HG03280 (cell line): ENCODE data around the gene NPR3.

ENCODE experiments used
- ATAC-seq: cut with Tn5 transposase; IDR thresholded peaks from one replicate; pipeline ENCODE4 v1.9.1; 2021; ENCODE audit warnings: mild to moderate bottlenecking, moderate library complexity; ENCODE audit not compliant: unreplicated experiment

Gene NPR3, protein sequence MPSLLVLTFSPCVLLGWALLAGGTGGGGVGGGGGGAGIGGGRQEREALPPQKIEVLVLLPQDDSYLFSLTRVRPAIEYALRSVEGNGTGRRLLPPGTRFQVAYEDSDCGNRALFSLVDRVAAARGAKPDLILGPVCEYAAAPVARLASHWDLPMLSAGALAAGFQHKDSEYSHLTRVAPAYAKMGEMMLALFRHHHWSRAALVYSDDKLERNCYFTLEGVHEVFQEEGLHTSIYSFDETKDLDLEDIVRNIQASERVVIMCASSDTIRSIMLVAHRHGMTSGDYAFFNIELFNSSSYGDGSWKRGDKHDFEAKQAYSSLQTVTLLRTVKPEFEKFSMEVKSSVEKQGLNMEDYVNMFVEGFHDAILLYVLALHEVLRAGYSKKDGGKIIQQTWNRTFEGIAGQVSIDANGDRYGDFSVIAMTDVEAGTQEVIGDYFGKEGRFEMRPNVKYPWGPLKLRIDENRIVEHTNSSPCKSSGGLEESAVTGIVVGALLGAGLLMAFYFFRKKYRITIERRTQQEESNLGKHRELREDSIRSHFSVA

DNA sequence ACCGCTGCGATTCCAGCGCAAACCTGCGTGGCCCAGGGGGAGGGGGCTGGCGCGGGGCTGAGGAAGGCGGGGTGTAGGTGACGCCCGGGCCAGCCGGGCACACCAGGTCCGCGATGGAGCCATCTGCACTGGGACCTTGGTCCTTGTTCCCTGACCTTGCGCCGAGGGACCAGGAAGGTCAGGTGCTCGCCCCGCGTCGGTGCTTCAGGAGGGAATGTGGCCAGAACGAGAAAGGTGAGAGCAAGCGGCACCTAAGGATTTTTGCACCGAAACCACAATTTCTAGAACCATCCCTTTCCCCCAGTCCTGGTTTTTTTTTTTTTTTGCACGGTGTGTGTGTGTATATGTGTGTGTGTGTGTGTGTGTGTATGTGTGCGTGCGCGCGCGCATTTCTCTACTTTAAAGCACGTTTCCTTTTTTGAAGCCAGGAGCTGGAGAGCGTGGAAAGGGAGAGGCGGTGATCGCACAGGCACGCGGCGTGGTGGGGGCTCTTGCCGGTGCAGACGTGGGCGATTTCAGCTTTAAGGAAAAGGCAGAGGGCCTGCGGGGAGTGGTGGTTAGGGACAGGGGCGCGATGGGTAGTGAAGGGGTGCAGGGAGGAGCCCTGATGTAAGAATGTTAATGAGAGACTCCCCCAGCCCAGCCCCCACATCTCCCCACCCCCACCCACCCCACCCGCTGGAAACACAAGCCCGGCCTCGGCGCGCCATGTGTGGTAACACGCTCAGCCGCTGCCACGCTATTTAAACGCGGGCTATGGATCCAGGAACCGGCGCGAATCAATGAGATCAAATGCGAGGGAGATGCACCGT lies at the start of gene NPR3:
Gene NPR3, plus strand, starts transcription at position 772 of the 812 bp plus-strand sequence. CDS start 456 bp downstream, outside the sequence.
- no peak for ATAC-seq

DNA sequence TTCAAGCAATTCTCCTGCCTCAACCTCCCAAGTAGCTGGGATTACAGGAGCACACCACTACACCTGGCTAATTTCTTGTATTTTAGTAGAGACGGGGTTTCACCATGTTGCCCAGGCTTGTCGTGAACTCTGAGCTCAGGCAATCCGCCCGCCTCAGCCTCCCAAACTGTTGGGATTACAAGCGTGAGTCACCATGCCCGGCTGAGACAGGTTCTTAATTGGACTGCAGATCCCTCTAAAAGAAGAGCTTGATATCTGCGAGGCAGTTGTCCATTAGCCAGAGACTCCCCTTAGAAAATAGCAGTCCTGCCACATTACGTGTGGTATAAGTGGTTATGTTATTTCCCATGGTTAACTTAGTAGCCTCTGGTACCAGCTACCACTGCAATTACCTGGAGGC lies 46.6 kb upstream of the NPR3 start:
- no peak for ATAC-seq

DNA sequence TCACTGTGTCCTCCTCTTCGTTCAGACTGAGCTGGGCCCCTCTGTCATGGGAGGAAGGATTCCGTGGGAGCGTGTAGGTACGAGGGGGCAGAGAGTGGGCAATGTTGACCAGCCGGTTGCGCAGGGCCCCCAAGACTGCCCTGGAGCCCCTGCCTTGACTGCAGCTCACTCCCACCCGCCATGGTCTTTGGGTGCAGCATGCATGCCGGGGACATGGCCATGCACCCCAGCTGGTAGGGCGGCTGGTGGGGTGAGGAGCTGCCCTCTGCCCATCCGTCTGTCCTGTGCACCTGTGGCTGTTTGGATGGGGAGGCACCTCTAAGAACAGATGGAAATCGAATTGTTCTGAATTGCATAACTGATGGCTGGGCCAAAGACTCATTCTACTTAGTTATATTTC lies 42.6 kb upstream of the NPR3 start:
- no peak for ATAC-seq

DNA sequence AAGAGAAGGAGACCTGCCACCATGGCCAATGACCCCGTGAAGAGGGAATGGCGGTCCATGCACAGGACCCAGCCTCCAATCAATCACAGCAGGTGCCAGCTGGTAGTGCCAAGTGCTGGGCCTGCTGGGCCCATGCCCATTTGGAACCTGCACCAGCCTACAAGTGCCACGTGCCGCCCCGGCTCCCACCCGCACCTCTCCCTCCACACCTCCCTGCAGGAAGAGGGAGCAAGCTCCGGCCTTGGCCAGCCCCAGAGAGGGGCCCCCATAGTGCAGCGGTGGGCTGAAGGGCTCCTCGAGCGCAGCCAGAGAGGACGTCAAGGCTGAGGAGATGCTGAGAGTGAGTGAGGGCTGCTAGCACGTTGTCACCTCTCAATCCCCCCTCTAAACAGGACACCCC lies 37.8 kb upstream of the NPR3 start:
- ATAC-seq: no peak

DNA sequence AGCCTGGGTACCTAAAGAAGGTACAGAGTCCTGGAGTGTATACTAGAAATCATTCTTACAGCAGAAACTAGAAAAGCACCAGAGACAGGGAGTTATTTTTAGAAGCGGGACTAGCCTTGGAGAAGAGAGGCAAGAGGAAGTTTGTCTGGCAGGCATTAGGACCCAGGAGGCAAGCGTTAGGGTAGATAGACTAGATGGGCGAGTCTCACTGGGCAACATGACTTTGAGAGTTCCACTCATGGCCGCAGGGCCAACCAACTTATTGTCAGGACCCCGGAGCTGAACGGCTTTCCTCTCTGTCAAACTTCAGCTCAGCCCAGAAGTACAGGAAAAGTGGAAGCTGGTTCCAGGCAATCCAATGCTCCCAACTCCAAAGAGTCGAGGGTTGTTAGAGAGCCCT lies 34.1 kb upstream of the NPR3 start:
- no peak for ATAC-seq

DNA sequence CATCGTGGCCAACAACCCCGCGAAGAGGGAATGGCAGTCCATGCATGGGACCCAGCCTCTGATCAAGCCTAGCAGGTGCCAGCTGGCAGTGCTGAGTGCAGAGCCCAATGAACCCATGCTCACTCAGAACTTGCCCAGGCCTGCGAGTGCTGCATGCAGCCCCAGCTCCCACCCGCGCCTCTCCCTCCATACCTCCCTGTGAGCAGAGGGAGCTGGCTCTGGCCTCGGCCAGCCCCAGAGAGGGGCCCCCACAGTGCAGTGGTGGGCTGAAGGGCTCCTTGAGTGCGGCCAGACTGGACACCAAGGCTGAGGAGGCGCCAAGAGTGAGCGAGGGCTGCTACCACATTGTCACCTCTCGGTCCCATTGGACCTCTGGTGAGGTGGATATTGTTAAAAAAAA lies 32.6 kb upstream of the NPR3 start:
- ATAC-seq: no peak

DNA sequence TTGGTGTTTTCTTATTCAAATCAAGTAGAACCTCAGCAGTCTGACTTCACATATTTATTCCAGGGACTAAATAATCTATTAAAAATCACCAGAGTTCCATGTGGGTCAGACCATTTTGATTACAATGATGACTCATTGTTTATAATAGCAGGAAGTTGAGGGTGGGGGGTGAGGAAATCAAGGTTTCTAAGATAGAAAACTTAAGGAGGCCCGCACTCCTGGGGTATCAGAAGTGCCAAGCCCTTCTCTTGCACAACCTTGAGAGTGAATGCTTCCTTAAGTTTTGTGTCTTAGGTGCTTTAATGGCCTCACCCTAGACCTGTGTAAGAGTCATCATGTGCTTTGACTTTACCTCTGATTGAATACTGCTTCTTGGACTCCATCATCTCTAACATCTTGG lies 31.9 kb upstream of the NPR3 start:
- ATAC-seq: no peak

DNA sequence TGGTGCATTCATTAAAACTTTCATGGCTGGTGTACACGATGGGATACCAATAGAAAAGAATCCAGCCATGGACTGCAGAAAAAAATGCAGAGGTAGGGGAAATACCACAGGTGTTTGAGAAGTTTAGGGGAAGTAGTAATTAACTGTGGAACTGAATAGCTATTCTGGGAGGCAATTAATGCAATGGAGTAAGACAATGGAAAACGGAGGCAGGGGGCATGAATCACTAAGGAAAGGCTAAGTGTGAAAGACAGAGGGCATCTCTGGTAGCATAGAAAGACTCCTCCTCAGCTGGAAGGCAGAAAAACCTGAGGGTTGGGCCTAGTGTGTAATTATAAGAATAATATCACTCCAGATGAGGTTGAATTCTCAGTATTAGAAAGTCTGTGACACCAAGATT lies 30.9 kb upstream of the NPR3 start:
- ATAC-seq: no peak

DNA sequence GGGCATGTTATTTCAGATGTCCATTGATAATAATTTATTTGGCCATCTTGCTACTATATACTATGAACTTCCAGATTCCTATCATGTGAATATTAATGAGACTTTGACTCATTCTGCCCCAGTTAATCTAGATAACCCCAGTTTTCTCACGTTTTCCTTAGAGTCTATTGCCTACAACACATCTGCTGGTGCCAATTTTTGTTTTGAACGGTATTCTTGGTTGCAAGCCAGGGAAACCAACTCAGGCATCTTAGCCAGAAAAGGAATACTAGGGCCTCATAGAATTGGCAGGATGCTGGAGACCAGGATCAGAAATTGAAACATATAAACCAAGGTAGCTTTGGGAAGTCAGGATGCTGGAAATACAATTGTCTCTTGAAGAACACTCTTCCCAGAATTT lies 28.0 kb upstream of the NPR3 start:
- ATAC-seq: no peak

DNA sequence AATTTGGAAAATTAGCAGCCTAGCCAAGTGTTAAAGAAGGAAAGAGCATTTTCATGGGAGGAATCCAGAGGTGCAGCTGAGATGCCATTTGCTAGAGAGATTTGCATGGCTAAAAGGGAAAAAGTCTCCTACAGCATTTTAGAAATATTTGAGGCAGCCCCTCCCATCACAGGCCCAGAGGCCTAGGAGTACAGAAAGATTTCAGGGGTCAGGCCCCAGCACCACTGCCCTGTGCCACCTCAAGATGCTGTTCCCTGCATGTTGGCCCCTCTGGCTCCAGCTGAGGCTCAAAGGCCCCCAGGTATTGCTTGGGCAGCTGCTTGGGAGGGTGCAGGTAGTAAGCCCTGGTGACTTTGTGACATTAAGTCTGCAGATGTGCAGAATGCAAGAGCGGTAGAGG lies 26.9 kb upstream of the NPR3 start:
- ATAC-seq: no peak

DNA sequence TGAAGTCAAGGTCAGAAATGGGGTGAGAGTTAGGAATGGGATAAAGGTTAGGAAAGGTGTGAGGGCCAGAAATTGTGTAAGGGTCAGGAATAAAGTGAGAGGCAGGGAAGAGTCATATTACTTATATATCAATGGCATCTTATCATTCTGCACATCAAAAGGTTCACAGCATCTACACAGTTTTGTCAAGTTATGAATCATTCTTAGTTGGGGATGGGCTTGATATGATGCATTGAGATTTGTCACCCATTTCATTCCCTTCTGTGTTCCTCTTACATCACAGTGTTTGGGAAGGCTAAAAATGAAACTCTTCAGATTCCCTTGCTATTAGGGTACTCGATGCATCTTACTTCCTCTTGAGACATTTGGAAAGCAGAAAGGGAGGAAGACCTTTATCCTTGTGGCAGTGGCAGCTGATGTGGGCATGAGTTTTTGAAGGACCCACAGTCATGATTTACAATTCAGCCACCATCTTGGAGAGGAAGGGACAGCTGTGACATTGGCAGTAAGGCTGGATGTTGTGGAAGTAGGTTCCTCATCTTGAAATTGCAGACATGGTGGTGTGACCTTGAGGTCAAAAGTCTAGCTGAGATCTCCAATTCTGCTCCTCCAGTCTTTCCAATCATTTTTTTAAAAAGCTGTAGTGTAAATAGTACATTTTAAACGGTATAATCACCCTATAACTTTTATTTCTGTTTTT lies 24.2 kb upstream of the NPR3 start:
- no peak for ATAC-seq

DNA sequence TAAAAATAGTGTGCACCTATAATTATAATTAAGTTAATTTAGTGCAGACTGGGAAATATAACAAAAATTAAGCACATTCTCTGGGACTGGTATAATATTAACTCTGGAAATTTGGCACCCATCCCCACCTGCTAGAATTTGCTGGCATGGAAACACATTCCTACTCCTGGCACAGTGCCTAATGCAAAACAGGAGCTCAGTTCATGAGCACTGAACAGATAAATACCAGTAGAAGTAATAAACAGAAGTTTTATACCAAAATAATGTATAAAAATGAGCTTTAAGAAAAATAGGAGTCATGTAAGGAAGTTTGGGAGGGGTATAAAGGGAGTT lies 23.7 kb upstream of the NPR3 start:
- ATAC-seq: no peak

DNA sequence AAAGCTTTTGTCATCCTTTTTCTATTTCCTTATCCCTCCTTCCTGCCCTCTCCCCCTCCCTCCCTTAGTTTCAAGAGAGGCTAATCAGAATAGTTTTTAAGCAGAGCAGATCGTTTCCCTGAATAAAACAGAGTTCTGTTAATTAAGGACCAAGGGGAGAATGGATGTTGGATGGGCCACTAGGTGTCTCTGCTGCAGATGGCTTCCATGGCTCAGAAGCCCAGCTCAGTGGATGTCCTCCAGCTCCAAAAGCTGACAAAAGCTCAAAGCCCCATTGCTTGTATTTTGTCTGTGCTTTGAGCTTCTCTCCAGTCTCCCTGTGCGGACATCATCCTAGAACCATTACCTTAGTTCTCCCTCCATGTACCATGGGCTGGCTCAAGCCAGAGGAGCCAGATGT lies 21.0 kb upstream of the NPR3 start:
- ATAC-seq: no peak

DNA sequence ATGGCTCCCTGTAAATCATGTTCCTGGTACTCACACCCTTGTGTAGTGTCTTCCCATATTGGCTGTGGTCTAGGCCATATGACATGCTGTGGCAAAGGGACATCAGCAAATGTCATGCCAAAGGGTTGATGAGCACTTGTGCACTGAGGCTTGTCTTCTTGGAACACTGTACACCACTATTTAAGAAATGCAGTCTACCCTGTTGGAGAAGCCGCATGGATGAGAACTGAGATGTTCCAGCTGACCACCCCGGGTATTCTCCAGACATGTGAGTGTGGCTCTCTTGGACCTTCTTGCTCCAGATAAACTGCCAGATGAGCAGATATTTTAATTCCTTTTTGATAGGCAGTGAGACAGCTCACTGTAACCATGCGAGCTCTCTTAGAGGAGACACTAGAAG lies 20.5 kb upstream of the NPR3 start:
- ATAC-seq: no peak

DNA sequence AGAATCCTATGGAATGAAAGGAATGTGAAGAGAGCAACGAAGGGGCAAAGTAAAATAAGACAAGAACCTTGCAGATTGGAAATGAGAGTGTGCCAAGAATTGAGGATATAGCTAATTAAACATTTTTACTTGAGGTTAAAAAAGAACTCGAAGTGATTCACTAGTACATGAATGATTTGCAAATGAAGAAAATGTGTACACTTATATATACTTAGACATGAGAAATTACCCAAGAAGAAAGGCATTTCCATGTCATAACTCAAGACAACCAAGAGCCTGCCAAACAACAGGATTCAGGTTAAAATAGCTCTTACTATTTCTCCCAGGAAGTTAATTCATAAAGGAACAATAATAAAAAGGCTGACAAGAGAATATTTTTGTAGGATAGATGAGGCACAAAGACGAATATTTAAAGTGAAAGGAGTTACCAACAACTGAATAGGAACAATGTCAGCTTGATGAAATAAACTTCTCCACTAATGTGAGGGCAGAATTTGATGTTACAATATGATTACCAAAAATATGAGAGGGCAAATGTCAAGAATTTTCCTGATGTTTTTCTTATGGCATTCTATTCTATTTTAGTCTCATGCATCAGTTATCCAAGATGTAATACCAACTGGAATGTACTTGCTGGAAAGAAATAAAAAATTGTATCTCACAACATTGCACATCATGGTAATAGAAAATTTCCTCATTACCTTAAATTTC lies 18.9 kb upstream of the NPR3 start:
- ATAC-seq: no peak

DNA sequence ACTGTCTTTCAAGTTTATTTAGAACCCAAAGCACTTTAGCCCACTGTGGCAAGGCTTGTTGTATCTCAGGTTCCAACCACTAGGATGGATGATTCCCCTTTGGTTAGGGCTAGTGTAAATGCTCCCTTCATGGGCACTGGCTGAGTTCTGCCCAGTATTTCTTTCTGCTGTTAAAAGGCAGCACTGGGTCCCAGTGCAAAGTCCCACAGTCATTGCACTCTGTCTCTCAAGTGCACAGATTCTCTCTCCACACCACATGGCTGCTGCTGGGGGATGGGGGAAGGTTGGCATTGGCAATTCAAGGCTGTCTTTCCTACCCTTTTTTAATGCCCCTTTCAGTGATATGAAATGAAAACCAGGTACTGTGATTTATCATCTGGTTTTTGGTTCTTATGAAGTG lies 7.2 kb upstream of the NPR3 start:
- no peak for ATAC-seq

DNA sequence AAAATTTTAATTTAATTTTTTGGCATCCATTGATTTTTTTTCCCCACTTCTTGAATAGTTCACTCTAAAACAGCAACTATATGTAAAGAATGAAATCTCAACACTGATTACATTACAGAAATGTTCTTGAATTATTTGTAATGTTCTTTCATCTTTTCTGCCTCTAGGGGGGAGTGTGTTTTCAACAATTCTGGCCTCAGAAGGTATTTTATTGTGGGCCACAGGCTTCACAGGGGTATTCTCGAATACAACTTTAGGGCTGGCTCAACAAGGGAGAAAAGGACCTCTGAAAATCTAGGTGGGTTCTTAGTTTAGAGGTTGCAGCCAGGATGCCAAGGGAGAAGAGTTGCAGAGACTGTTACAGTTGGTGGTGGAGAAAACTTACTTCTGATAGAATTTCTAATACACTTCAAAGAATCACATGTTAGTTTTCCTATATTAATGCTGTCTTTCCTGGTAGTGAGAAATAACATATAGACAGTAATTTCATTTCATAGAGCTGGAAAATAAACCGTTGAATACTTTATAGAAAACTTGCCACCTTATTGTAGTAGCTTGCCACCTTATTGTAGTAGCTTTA lies 3.6 kb upstream of the NPR3 start:
- no peak for ATAC-seq

DNA sequence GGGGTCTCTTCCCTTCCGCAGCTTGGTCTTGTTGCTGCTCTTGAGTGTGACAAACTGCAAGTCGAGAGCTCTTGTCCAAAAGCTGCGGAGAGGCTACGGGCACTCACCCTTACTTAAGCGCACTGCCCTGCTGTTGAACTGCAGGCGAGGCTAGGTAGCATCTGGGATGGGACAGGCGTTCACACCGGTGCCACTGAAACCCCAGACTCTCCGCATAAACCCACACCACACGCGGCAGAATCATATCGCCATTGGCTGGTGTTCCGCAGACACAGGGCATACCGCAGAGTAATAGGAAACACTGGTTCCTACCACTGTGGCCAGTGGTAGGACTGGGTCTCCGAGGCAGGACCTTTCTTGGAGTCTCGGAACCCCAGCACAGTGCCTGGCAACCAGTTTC lies 2.2 kb upstream of the NPR3 start:
- no peak for ATAC-seq

DNA sequence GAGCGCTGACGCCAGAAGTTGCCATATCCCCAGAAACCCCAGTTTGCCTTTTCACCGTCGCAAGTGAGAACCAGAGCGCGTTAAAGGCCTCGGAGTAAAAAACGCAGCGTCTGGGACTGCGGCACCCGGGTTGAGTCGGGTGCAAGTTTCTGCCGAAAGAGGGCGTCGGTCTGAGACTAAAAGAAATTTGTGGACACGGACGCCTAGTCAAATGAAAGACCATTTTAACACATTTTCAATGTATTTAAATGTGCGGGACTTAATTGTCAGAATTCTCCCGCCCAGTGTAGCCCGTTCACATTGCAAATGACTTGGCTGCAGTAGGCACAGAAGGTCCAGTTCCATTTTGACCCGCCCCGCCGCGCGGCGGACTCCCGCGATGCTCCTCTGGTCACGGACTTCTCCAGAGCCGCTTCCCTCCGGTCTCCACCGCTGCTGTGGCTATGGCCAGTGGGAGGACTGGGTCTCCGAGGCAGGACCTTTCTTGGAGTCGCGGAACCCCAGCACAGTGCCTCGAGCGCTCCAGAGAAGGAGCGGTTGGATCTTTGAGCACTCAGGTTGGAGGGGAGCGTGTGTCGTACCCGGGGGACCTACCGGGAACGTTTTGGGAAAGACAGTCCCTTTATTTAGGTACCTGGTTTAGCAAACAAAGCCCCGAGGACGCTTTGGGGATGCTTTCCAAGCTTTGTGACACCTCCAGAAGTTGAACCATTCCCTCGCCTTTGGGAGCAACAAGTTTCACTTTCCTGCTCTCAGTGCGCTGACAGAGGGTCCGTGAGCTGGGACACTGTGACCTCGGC lies 1.2 kb upstream of the NPR3 start:
- no peak for ATAC-seq

DNA sequence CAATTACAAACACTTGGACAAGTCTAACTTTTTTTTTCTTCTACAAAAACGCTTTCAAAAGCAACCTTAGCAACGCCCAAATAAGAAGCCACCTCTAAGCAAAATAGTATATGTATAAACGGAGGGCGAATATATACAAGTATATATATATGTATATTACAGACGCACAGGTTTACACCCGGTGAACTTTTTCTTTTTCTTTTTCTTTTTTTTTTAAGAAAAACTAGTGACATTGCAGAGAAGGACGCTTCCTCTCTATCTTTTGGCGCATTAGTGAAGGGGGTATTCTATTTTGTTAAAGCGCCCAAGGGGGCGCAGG lies 200 bp downstream of the NPR3 start:
- ATAC-seq: no peak
